Cardiac fibroblast (primary cell): ENCODE measurements around the gene BICRA.
"Not testable (repeated sequence)": the region's sequence is repeated elsewhere in the genome, so short reads cannot be mapped to it uniquely, and the experiment has no call there.

ENCODE experiments used
- DNase-seq, 2 donors: peaks; one replicate each; pipeline versions ENCODE4 v3.0.0 to v3.0.0-alpha.2; 2010; ENCODE audit warnings: low read depth in 2 of 2
- H3K4me3 ChIP-seq, 2 donors: replicated peaks in 1 of 2; 1 replicate in 1 of 2; 2 replicates in 1 of 2; pipeline ENCODE4 v1.5.1; 2011; ENCODE audit warnings: low read depth in 2 of 2, low read length in 2 of 2, mild to moderate bottlenecking in 2 of 2, moderate library complexity in 1 of 2
- CTCF ChIP-seq: IDR thresholded peaks from one replicate; pipeline ENCODE4 v1.5.1; 2011; ENCODE audit warnings: low read depth, mild to moderate bottlenecking, low read length, inconsistent platforms

BICRA gene

GRCh38 chr19:47631681-47632446 is 22.9 kb downstream of the BICRA start:
- peak in 1 of 2 donors; percentile 35 for DNase-seq
- TF ChIP-seq CTCF = no peak
- no peak overlapping the region for H3K4me3 ChIP-seq

- DNase-seq = no peak
- no peak overlapping the region for H3K4me3 ChIP-seq
- TF ChIP-seq CTCF = no peak
These were observed 24.6 kb downstream of the BICRA start for GRCh38 chr19:47633517-47633916.

- no peak for TF ChIP-seq CTCF
- DNase-seq = no peak
- no peak overlapping the region for H3K4me3 ChIP-seq
These were observed 25.1 kb downstream of the BICRA start for GRCh38 chr19:47633996-47634395.

GRCh38 chr19:47635152-47635754 is 26.3 kb downstream of the BICRA start:
- DNase-seq, H3K4me3 ChIP-seq: not testable (repeated sequence)

- no peak for TF ChIP-seq CTCF
These were observed 28.6 kb downstream of the BICRA start for GRCh38 chr19:47637550-47637949.

GRCh38 chr19:47641891-47642485 is 33.1 kb downstream of the BICRA start:
- no peak overlapping the region for H3K4me3 ChIP-seq
- TF ChIP-seq CTCF = no peak
- DNase-seq = peak in 1 of 2 donors; percentile 27

More at GRCh38 chr19:47637550-47637949, 28.6 kb downstream of the BICRA start:
- no peak overlapping the region for H3K4me3 ChIP-seq
- peak; percentile 74 to 76 for DNase-seq

- no peak overlapping the region for H3K4me3 ChIP-seq
- TF ChIP-seq CTCF = no peak
These were observed 34.3 kb downstream of the BICRA start for GRCh38 chr19:47643281-47643680.

More at GRCh38 chr19:47643281-47643680, 34.3 kb downstream of the BICRA start:
- no peak for DNase-seq
